HG02852 (cell line): ENCODE measurements around the gene RNFT2.

ENCODE experiments used
- ATAC-seq: cut with Tn5 transposase; IDR thresholded peaks from one replicate; pipeline ENCODE4 v1.9.1; 2021; ENCODE audit warnings: mild to moderate bottlenecking, moderate library complexity; ENCODE audit not compliant: unreplicated experiment

Gene RNFT2

DNA sequence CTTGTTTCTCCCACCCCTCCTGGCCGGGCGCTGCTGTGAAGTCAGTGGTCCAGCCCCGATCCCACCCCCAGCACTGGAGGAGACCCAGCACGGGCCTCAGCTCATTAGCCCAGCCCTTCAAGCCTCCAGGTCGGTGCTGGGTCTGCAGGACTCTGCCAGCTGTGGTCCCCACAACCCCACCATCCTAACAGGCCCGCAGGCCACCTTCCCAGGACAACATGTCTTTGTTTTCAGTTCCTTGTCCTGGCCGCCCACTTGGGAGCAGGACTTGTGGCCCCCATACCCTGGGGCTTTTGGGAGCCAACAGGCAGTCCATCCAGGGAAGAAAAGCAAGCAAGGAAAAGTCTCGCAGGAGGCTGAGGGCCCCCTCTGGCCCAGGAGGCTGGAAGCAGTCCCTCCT, 83.2 kb downstream of the RNFT2 start:
- no peak for ATAC-seq

DNA sequence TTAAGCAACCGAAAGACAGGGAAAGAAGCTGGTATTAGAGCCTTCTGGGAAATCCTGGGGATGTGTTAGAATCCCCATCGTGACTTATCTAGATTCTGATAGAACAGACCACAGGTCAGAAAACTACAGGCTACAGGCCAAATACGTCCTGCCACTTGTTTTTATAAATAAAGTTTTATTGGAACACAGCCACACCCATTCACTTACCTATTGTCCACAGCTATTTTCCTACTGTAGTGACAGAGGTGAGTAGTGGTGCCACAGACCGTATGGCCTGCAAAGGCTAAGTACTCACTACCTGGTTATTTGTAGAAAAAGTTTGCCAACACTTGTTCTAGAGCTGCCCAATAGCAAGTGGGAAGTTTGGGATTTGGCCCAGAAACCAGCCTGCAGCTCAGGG, 89.3 kb downstream of the RNFT2 start:
- ATAC-seq: no peak

DNA sequence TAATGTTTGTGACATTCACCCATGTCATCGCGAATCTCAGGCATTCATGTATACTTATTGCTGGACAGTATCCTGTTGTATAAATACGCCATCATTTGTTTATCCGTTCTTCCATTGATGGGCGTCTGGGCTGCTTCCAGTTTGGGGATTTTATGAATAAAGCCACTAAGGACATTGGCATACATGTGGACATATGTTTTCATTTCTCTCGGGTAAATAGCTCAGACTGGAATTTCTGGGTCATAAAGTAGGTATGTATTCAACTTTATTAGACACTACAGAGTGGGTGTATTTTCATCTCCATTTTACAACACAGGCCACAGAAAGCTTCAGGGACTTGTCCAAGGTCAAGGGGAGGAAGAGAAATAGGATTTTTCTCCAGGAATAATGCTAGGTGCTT, 94.2 kb downstream of the RNFT2 start:
- no peak for ATAC-seq

DNA sequence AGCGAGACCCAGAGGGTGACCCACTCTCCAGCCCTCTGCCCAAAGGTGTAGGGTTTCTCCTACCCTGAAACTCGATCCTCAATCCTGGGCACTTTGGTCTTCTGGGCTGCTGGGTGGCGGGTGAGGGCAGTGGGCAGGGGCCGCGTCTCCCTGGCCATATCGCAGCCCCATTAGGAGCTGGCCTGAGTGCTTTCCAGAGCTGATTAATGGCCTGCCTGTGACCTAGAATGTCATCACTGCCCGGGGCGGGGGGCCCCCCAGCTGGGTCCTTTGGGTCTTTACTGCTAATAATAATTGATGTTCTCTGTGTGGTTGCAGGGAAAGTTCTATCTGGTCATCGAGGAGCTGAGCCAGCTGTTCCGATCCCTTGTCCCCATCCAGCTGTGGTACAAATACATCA, 95.4 kb downstream of the RNFT2 start:
- no peak for ATAC-seq

DNA sequence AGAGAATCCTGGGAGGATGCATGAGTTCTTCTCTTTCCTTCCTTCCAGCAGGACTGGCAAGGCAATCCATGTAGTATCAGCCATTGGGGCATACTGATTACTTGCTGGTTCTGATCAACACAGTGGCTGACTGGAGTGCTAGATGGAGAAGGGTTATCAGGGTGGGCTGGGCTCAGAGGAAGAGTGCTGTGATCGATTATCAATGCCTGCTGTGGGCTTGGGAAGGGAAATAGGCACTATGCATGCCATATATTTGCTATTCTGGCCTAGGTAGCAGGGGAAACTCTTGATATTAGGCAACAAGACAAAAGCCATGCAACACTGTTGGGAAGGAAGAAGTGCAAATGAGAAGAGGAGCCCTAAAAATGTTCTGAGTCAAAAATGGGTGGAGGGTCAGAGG, 97.4 kb downstream of the RNFT2 start:
- ATAC-seq: no peak

DNA sequence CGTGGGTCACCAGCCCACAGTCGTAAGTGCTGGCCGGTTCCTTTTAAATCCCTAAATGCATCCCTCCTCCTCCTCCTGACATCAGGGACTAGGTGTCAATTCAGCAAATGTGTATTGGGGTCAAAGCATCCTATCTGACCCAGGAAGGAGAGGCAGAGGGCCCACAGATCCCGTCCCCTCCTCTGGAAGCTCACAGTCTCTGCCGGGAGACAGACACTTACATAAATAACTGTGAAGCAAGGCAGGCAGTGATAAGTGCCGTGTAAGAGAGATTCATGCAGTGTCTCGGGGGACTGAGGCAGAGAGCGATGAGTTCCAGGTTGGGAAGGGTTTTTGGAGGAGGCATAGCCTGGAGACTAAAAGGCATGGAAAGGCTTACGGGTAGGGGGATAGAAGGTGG, 99.0 kb downstream of the RNFT2 start:
- no peak for ATAC-seq

DNA sequence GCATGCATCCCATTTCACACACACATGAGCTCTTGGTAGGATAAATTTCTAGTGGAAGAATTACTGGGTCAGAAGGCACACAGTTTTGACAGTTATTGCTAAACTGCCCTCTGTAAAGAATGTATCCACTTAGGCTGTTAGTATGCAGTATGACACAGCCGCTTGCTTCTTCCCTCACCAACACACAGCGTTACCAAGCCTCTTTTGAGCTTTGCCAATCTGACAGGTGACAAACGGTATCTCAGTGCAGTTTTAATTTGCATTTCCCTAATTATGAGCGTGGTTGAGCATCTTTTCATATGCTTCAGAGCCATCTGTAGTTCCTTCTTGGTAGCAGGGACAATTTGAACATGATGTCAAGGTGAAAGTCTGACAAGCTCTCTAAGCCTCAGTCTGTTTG, 100.2 kb downstream of the RNFT2 start:
- no peak for ATAC-seq

DNA sequence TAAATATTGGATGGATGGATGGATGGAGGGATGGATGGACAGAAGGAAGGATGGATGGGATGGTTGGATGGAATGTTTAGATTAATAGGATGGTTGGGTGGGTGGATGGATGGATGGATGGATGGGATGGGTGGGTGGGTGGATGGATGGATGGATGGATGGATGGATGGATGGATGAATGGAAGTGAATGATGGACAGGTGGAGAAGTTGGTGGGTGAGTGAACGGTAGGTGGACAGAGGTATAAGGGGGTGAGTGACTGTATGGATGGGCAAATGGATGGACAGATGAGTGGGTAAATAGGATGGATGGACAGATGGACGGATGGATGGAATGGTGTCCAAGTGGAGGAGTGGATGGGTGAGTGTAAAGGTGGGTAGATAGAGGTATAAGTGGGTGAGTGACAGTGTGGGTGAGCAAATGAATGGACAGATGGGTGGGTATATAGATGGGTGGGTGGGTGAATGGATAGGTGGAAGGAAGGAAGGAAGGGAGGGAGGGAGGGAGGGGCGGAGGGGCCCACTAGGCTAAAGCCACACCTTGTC, 101.2 kb downstream of the RNFT2 start:
- ATAC-seq: no peak

DNA sequence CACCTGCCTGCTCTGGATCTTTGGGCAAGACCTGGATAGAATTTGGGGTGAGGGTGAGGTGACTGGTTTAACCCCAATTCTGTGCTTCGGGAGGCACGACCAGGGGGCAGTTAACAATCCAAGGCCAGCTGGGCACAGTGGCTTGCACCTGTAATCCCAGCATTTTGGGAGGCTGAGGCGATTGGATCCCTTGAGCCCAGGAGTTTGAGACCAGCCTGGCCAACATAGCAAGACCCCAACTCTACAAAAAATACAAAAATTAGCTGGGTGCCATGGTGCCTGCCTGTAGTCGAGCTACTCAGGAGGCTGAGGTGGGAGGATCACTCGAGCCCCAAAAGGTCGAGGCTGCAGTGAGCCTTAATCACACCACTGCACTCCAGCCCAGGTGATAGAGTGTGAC, 105.0 kb downstream of the RNFT2 start:
- no peak for ATAC-seq

DNA sequence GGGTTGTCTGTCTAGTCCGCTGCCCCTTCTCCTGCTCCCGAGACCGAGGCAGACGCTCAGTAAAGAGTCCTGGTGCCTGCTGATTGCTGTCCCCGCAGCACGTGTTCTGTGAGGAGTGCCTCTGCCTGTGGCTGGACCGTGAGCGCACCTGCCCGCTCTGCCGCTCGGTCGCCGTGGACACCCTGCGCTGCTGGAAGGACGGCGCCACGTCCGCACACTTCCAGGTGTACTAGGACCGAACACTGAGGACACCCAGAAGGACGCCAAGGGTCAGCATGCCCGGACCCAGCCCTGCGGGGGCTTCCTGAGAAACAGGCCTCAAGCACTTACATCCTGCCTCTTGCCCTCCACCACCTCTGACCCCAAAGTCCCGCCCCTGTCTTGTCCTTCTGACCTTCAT, 111.1 kb downstream of the RNFT2 start:
- ATAC-seq: no peak

DNA sequence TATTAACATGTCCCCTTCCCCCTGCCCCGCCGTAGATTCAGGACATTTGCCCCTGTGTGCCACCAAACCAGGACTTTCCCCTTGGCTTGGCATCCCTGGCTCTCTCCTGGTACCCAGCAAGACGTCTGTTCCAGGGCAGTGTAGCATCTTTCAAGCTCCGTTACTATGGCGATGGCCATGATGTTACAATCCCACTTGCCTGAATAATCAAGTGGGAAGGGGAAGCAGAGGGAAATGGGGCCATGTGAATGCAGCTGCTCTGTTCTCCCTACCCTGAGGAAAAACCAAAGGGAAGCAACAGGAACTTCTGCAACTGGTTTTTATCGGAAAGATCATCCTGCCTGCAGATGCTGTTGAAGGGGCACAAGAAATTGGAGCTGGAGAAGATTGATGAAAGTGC, 114.2 kb downstream of the RNFT2 start:
- no peak for ATAC-seq

DNA sequence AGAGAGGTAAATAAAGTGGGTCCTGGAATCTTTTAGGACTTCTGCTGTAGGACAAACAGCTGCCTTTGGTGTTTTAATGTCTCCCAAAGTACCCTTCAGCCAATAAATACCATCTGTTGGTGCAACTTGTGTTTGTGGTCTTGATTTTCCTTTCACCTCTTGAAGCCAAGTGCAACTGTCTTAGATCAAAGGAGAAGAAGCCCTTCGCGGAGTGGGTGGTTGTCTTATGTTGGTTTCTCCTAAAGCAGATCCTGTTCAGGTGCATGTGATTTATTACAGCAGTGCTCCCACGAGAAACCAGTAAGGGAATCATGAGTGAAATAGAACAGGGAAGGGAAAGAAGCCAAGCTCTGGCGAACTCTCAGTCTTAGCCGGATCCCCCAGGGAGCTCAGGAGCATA, 115.4 kb downstream of the RNFT2 start:
- no peak for ATAC-seq

DNA sequence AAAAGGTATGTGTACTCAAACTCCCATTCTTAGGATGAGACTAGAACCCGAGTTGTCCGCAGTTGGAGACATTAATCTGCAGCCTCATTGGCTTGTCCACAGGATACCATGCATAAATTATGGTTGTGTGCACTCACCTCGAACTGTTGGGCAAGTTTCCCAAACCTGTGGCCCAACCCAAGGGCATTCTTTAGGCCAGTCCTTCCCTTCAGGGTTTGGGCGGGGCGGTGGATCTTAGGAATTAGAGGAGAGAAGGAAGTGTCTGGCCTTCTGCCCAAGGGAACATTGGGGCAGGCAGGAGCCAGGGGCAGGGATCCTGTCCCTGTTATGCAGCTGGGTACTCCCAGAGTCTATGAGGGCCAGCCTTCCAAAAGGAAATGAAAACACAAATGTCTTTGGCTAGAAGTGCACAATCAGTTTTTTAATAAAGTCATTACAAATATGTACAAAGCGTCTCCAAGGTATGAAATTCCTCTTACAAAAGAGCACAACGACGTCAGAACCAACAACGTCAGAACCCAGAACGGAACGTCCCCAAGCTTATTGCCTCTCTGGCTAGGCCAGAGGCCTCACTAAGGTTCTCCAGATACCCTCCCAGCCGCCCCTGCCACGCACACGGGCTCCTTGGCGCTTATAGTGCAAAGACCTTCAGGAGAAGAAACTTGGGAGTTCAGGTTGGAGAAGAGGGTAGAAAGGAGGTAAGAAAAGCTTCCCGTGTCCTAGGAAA, 117.8 kb downstream of the RNFT2 start:
- no peak for ATAC-seq

DNA sequence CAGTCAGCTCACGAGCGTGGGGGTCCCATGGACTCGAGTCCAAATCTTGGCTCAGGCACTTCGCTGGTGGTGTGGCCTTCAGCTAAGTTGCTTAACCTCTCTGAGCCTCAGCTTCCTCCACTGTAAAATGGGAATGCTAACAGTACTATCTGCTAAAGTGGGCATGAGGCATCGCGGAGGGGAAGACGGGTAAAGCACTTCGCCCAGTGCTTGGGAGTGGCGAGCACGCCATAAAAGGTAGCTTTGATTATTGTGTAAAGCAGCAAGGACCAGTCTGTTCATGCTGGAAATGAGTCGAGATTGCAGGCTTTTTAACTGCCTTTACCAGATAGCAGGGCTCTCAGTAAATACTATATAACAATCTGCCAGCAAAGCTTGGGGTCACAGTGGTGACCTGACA, 118.6 kb downstream of the RNFT2 start:
- no peak for ATAC-seq

DNA sequence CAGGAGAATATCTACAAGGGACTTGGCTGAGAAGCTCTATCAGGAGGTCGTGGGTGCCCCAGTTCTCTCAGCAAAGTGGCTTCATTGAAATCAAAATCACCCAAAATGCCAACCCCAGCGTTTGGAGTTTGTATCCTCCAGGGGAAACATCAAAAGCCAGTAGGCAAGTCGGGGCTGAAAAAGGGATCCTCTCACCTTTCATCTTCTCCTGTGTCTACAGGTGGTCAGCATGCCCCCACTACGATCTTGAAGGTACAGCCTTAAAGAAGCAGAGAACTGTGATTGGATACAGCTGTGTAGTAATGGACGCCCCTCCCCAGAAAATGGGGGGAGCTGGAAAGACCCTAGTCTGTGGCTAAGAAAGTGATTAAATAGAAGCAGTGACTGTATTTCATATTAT, 121.0 kb downstream of the RNFT2 start:
- ATAC-seq: no peak

DNA sequence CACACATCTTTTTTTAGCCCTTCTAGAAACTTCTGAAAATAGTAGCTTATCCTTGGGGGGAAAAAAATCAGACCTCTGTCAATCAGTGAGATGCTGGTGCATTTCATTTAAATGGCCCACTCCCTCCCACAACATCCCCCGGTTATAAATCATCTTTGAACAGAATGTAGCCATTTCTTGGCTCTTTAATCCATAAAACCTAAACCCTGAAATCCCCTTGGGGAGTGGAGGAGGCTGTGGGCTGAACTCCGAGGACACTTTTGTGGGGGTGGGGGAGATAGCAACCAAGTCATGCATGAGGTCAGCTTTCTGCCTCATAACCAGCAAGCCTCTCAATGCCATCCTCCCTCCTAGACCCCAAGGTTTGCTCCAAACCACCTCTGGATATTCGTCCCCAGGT, 122.1 kb downstream of the RNFT2 start:
- ATAC-seq: no peak

DNA sequence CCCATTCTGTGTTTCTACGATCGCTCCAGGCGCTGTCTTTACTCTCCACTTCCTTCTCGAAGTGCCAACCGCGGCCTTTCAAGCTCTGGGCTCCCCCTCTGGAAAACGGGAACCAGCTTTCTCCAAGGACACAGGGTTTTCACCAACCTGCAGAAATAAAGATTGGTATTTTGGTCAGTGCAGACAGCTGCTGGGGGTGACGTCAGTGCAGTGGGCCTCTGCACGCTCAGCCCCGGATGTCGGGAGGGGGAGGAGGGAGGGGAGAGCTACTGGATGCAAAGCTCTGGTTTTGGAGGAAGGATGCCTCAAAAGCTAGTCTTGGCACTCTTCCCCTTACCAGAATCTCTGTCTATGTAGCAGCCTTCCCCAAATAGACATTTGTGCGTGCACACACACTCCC, 123.2 kb downstream of the RNFT2 start:
- ATAC-seq: peak; percentile 80

DNA sequence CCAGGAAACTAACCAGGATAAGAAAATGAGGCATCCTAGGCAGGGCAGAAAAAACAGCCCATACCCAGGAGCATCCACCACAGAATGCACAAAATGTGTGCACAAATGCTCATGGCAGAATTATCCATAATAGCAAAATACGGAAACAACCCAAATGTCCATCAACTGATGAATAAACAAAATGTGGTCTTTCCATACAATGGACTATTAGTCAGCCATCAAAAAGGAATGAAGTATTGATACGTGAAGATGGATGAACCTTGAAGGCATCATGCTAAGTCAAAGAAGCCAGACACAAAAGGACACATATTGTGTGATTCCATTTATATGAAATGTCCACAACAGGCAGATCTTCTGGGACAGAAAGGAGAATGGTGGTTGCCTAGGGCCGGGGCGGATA, 124.1 kb downstream of the RNFT2 start:
- ATAC-seq: no peak

DNA sequence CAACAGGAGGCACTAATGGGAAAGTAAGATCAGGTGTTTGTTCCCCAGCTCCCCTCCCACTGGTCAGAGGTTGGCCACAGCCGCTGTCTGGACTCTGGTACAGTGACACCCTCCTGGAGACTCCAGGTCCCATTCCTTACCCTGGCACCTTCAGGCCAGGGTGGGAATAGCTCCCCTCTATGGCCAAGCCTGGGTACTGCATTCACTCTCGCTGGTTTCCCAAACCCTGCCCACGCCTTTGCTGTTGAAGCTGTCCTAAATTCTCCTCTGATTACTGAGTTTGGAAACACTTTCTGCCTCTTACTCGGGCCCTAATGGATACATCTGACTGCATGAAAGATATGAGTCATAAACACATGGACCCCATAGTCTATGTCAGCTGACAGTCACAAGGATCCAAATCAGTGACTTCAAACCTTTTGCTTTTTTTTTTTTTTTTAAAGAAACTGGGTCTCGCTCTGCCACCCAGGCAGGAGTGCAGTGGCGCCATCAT, 125.2 kb downstream of the RNFT2 start:
- no peak for ATAC-seq

DNA sequence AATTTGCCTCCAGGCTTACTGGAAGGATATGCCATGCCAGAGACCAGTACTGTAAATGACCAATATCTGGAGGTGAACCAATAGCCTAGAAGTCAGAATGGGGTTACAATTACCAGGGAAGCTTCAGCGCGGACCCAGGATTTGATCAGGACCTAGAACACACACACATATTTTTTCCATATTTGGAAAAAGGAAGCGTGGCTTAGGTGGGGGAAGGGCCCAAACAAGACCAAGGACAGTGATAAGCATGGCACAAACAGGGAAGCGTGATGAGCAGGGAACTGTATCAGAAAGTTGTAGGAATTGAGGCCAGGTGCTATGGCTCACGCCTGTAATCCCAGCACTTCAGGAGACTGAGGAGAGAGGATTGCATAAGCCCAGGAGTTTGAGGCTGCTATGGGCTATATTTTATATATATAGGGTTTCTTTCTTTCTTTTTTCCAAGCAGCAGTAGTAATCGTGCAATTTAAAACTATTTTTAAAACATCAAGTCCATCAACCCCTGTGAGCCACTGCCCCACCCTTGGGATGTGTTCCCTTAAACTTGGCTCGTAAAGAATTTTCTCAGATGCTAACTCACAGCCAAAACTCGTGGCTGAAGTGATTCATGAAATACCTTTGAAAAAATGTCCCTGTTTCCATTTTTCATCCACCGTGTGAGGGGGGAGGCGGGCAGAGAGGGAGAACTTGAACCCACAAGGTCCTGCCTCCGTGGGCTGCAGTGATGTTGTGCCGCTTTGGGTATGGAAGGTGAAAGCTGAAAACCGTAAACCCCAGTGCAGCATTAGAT, 126.5 kb downstream of the RNFT2 start:
- no peak for ATAC-seq

DNA sequence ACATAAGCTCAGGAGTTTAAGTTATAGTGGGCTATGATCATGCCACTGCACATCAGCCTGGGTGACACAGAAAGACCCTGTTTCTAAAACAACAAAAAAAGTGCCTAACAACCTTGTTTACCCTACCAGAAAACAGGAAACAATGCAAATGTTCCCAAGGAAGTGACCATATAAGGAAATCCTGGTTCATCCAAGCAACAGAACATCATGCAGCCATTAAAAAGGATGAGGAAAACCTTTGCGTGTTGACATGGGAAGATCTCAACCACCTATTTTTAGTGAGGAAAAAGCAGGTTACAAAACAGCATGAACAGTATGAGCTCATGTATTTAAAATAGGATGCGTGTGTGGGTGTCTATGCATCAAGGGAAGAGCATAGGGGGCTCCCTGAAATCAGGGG, 129.4 kb downstream of the RNFT2 start:
- ATAC-seq: no peak

DNA sequence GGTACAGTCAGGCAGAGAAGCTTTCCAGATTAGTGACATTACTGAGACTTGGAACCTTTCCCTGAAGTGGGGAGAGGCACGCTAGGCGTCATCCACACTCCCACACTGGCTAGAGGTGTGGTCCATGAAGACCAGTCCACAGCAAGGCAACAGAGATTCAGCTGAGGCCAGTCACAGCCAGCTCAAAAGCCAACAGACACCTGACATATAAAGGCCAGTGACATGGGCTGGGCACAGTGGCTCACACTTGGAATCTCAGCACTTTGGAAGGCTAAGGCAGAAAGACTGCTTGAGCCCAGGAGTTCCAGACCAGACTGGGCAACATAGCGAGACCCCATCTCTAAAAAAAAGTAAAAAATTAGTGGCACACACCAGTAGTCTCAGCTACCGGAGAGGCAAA, 132.2 kb downstream of the RNFT2 start:
- no peak for ATAC-seq
